ENCODE measurements around the gene BUB1B.
"Not testable (repeated sequence)": the region's sequence is repeated elsewhere in the genome, so short reads cannot be mapped to it uniquely, and the experiment has no call there.

Gene BUB1B

DNA sequence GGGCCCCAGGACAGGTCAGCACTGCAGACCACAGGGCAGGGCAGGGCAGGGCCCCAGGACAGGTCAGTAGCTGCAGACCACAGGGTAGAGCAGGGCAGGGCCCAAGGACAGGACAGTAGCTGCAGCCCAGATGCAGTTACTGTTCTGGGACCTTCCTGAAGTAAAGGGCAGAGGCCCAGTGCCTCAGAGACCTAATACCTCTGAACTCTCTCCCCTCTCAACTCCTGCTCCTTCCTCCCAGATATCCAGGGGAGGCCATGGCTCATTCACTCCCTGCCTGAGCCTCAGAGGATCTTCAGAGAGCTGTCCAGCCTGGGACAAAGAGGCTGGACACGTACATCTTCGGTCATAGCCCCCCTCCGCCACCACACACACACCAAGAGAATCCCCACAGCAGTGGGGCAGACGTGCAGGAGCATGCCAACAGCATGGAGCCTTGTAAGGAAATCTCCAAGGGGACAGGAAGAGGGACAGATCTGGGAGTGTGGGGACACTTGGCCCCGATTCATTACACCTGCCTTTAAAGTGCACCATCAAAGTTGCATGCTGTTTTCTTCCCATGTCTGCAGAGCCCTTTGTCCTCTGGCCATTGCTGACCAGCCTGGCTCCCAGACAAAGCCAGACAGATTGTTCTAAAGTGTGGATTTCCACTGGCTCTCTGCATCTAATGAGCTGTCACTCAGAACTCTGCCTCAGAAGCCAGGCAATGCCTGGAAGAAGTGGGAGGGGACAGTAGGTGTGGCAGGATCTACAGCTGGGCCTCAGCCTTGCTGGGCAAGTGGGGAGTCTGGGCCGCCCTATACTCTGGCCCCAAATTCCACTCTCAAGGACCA is 24.2 kb upstream of the BUB1B start:
- DNase-seq = no peak

DNA sequence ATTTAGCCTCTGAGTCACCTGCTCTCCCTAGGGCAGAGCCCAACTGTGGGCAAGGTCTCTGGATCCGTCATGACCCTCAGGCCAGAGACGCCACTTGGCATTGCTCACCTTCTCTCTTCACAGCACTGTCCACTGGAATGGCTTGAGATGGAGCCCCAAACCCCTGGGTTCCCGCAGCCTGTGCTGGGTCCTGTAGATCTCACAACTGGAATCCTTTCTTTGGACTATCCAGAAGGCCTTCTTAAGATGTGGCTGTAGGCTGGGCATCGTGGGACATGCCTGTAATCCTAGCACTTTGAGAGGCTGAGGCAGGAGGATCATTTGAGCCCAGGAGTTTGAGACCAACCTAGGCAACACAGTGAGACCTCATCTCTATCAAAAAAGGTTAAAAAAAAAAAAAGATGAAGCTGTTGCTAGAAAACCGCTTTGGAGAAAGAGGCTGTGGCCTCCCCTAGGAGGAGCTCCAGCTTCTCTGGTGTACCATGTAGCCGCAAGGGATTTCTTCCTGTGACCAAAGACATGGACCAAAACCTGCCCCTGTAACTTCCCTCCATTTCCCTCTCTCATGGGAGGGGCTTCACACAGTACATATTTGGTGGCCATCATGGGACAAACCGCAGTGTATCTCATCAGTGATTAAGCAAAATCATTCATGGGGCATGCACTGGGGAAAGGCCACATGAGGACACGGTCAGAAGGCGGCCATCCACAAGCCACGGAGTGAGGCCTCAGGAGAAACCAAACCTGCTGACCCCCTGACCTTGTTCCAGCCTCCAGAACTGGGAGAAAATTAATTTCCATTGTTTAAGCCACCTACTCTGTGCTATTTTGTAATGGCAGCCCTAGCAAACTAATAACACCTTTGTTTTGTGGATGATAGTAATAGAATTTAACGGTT is 23.3 kb upstream of the BUB1B start:
- no peak for DNase-seq

- not testable (repeated sequence) for DNase-seq
These were observed 22.7 kb upstream of the BUB1B start for GRCh38 chr15:40138201-40138570.

GRCh38 chr15:40142428-40142827 is 18.4 kb upstream of the BUB1B start:
- no peak for DNase-seq

DNA sequence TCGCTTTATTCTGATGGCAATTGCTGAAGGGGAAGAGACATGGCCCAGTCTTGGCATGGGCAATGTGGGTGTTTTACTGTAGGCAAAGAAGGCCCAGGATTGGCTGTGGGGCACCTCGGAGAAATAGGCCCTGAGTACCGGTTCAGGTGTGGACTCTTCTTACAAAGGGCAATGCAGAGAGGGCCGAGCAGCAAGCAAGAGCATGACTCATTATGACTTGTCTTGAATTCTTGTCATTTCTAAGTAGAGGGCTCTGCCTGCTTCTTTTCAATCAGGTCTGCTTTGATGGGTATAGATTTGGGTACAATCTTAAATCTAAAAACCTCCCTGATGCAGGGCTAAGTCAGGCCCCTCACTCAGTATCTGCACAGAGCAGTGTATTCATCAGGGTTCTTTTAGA is 14.8 kb upstream of the BUB1B start:
- no peak for DNase-seq

DNA sequence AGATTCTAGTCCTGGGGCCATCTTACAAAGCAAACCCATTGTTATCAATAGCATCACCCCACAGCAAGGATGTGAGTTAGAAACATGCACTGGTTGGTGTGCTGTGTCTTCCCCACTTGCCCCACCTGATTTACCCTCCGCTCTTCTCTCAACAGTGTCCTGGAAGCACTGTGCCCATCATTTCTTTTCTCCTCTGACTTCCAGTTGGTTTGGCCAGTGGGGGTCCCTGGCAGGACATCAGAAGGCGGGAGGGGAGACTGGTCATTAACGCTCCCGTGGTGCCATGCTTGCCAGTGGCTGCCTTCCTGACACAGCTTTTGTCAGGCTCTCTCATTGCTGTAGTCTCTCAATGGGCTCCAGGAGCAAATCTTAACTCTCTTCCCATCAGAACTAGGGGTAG is 11.5 kb upstream of the BUB1B start:
- no peak for DNase-seq

- DNase-seq = no peak
These were observed 10.5 kb upstream of the BUB1B start for GRCh38 chr15:40150163-40150925.

- no peak for DNase-seq
These were observed 9.4 kb upstream of the BUB1B start for GRCh38 chr15:40151499-40151898.

- DNase-seq = no peak
These were observed 8.9 kb upstream of the BUB1B start for GRCh38 chr15:40151991-40152390.

DNA sequence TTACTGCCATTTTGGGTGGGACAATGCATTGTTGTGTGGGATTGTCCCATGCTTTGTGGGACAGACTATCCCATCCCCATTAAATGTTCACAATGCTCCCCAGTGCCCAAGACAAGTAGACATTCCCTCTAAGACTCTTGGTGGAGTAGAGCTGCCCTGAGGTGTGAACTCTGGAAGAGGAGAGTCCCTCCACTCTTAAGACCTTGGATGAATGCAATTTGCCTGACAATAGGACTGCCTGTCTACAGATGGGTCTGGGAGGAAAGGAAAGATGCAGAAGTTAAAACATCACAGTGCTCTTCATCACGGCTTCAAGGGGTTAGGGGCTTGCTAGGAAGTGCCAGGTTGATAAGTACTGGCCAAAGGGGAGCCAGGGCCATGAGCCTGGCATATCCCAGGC is 6.0 kb upstream of the BUB1B start:
- not testable (repeated sequence) for DNase-seq

DNA sequence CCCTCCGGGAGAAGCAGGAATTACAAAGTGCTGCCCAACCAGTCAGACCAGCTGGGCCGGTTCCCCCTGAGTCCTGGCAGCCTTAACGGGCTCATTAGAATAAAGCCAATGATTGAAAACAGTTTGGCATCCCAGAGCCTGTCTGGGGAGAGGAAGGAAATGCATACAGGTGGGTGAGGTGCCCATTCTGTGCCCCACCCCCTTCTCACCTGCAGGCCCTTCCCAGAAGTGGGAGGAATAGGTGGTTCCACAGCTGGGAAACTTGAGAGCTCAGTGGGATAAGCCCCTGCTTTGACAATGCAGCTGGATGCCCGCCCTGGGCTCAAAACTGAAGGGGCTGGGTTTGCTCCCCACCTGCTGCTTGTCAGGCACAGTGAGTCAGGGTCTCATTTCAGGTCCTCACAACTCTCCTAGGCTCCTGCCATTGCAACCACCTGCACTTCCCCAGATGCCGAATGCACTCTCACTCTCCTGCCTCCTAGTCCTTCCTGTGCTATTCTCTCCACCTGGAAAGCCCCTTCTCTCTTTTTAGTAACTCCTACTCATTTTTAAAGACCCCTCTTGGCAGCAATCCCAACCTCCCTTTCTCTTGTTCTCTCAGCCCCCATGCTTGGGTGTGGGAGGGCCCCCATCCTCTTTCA is 5.5 kb upstream of the BUB1B start:
- DNase-seq = no peak

GRCh38 chr15:40157778-40158447 is 3.0 kb upstream of the BUB1B start:
- DNase-seq = no peak

GRCh38 chr15:40160021-40160420 is 848 bp upstream of the BUB1B start:
- DNase-seq = no peak

GRCh38 chr15:40161693-40162391 is 973 bp downstream of the BUB1B start:
- no peak for DNase-seq

DNA sequence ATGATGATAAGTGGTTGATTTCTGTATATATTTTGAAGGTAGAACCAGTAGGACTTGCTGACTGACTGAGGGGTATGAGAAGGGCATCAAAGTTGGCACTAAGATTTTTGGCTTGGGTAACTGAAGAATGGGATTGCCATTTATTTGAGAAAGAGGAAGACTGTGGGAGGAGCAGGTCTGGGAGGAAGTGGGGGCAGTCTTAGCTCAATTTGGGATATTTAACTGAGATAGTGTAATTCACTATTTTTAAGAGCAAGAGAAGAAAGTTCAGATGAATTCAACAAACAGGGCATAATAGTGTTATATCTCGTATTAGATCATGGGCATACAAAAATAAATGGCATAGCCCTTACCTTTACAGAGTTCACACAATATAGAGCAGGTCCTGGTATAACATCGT is 1.7 kb downstream of the BUB1B start:
- DNase-seq = no peak

DNA sequence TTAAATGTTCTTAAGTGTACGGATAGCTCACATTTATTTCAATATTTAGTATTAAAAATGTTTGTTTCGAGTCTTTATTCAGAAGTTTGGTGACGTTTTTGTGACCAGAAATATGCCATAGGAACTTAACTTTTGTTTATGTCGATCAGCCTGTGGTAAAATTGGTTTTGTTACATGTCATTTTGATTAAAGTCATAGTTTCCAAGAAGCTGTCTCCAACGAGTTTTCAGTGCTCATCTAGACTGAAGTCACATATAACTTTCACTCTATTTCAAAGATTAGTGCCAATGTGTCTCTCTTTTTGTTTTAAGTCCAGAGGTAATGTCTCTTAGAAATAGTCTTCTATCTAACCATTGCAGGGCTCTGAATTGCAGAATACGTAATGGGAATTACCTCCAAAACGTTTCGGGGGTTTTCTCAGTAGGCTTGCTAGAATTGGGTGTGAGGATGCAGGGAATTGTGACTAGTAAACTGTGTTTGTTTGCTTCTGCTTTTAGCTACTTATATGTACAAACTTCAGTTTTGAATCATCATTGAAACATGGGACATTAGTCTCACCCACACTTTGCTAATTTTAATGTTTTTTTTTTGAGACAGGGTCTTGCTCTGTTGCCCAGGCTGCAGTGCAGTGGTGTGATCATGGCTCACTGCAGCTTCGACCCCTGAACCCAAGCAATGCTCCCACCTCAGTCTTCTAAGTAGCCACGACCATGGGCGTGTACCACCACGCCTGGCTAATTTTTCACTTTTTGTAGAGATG is 3.0 kb downstream of the BUB1B start:
- DNase-seq = no peak

DNA sequence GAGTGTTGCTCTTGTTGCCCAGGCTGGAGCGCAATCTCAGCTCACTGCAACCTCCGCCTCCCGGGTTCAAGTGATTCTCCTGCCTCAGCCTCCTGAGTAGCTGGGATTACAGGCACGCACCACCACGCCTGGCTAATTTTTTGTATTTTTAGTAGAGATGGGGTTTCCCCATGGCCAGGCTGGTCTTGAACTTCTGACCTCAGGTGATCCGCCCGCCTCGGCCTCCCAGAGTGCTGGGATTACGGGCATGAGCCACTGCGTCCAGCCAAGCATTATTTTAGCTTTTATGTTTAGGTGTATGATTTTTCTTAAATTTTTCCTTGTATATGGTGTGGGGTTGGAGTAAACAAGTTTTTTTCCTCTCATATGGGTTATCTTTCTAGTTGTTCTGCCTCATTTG is 6.5 kb downstream of the BUB1B start:
- DNase-seq = not testable (repeated sequence)

DNA sequence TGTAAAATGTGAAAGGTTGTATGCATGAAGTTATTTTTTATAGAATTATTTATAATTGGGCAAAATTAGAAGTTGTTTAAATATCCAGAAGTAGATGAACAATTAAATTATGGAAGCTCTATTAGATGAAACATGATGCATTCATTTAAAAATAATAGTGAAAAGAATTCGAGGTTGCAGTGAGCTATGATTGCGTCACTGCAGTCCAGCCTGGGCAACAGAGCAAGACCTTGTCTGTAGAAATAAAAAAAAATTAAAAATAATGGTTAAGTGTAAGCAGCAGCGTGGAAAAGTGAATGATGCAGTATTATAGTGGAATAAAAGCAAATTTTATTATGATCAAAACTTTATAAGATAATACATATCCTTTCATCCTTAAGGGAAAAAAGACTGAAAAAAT is 14.3 kb downstream of the BUB1B start:
- DNase-seq = no peak

DNA sequence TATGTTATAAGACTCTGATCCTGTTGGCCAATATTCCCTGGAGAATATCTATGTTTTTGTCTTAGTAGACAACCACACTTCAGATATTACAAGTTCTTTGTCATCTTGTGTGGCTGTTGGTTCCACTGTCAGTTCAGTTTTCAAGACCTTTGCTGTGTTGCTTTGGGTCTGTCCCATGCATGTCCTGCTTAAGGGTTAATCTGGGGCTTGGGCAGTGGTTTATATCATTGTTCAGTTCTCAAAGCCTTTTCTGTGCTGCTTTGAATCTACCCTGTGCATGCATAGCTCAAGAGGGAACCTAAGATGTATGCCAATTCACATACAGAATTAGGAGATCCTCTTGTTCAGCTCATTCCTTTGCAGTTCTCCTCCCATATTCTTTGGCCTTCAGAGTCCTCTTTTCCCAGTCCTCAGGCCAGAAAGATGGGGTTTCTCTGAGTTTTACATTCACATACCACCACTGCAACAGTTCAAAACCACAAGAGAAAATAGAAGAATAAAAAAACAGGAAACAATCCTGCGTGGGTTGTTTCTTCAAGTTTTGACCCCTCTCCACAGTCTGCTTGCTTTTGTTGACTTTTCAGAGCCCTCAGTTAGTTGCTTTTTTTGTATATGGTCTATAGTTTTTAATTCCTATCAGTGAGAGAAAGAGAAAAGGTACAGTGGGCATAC is 21.6 kb downstream of the BUB1B start:
- no peak for DNase-seq

Data from NCI-H524 (cell line).